ENCODE measurements around the gene RUNX2.

DNA sequence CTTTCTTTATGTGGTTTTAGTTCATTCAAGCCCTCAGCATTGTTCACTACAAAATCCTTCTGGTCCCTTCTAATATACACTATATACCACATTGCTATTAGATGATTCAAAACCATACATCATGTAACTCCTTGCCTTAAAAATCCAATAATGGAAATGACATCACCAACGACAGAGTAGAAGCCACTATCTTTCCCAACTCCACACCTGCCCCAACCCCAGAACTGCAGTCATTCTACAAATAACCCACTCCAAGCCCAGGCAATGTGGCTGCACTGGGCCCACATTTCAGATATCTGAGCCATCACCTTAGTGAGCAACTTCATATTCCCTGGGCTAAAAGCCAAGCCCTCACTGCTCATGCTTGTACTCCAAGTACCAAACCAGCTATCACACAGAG lies 22.6 kb upstream of the RUNX2 start:
- TF ChIP-seq, protein P1, sequence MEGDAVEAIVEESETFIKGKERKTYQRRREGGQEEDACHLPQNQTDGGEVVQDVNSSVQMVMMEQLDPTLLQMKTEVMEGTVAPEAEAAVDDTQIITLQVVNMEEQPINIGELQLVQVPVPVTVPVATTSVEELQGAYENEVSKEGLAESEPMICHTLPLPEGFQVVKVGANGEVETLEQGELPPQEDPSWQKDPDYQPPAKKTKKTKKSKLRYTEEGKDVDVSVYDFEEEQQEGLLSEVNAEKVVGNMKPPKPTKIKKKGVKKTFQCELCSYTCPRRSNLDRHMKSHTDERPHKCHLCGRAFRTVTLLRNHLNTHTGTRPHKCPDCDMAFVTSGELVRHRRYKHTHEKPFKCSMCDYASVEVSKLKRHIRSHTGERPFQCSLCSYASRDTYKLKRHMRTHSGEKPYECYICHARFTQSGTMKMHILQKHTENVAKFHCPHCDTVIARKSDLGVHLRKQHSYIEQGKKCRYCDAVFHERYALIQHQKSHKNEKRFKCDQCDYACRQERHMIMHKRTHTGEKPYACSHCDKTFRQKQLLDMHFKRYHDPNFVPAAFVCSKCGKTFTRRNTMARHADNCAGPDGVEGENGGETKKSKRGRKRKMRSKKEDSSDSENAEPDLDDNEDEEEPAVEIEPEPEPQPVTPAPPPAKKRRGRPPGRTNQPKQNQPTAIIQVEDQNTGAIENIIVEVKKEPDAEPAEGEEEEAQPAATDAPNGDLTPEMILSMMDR (IDR thresholded peaks at IDR 0.05; ENCODE audit: poor library complexity), result no peak
- TF ChIP-seq EZH2phosphoT487 (IDR thresholded peaks at IDR 0.05; ENCODE audit: low read depth, severe bottlenecking, unreplicated experiment) (no peak), EZH2 (IDR thresholded peaks at IDR 0.05; ENCODE audit: borderline replicate concordance) (no peak)

All from hepatocyte (in vitro differentiated cells).